Liver (tissue), 9 donors: Measurements from ENCODE around the gene TRMT1. TPM values are rescaled to one million over a fixed set of nuclear protein-coding genes. Genes with fewer than 3 reads are reported as not detected.

Experiments used
- DNase-seq: peaks from one replicate; pipeline ENCODE4 v3.0.0-alpha.2; 2017; ENCODE audit warnings: low spot score
- H3K27ac ChIP-seq, 2 donors: one replicate each; pipeline ENCODE4 v1.7.0; 2013; ENCODE audit warnings: inconsistent platforms in 2 of 2, low read length in 2 of 2, control low read depth in 1 of 2, low read depth in 1 of 2, mild to moderate bottlenecking in 1 of 2
- H3K27me3 ChIP-seq, 4 donors: one replicate each; pipeline versions ENCODE4 v1.6.1 to v1.7.0; 2013; ENCODE audit warnings: low read length in 3 of 4, inconsistent platforms in 1 of 4, mild to moderate bottlenecking in 1 of 4, moderate library complexity in 1 of 4; ENCODE audit not compliant: control insufficient read depth in 4 of 4, insufficient read depth in 4 of 4
- H3K36me3 ChIP-seq, 4 donors: one replicate each; pipeline versions ENCODE4 v1.6.1 to v1.7.0; 2013; ENCODE audit warnings: low read length in 3 of 4, mild to moderate bottlenecking in 3 of 4, low read depth in 1 of 4, moderate library complexity in 1 of 4; ENCODE audit not compliant: control insufficient read depth in 4 of 4, insufficient read depth in 3 of 4
- H3K4me1 ChIP-seq, 4 donors: one replicate each; pipeline versions ENCODE4 v1.6.1 to v1.7.0; 2013; ENCODE audit warnings: low read length in 3 of 4, mild to moderate bottlenecking in 3 of 4, moderate library complexity in 1 of 4; ENCODE audit not compliant: control insufficient read depth in 4 of 4, insufficient read depth in 4 of 4
- H3K4me3 ChIP-seq, 3 donors: one replicate each; pipeline versions ENCODE4 v1.6.1 to v1.7.0; 2013; ENCODE audit warnings: low read length in 3 of 3, control low read depth in 1 of 3, low read depth in 1 of 3, mild to moderate bottlenecking in 1 of 3
- H3K9ac ChIP-seq, 2 donors: one replicate each; pipeline ENCODE4 v1.7.0; 2013; ENCODE audit warnings: low read length in 2 of 2, mild to moderate bottlenecking in 2 of 2, moderate library complexity in 2 of 2, control low read depth in 1 of 2, low read depth in 1 of 2
- H3K9me3 ChIP-seq, 4 donors: one replicate each; pipeline versions ENCODE4 v1.6.1 to v1.7.0; 2013; ENCODE audit warnings: low read length in 3 of 4; ENCODE audit not compliant: control insufficient read depth in 4 of 4
- CTCF ChIP-seq: fragments of 150-350 bp; IDR thresholded peaks from 2 replicates; pipeline ENCODE4 v1.5.1; 2017; ENCODE audit warnings: improper control_type of control experiment, low read depth, low read length; ENCODE audit not compliant: missing input control
- EGR1 ChIP-seq, 2 donors: IDR thresholded peaks; 2 replicates each; pipeline ENCODE4 v1.6.1; 2016 to 2018; ENCODE audit warnings: antibody characterized with exemption in 2 of 2, low read depth in 2 of 2
- FOXA1 ChIP-seq: IDR thresholded peaks from 2 replicates; pipeline ENCODE4 v1.6.1; 2016; ENCODE audit warnings: antibody characterized with exemption
- FOXA2 ChIP-seq: IDR thresholded peaks from 2 replicates; pipeline ENCODE4 v1.6.1; 2016; ENCODE audit warnings: antibody characterized with exemption
- GABPA ChIP-seq, 2 donors: IDR thresholded peaks in 1 of 2; conservative IDR thresholded peaks in 1 of 2; 2 replicates each; pipeline ENCODE4 v1.6.1; 2016; ENCODE audit warnings: antibody characterized with exemption in 2 of 2, mild to moderate bottlenecking in 1 of 2, moderate library complexity in 1 of 2
- HNF4A ChIP-seq, 2 donors: conservative IDR thresholded peaks; 2 replicates each; pipeline ENCODE4 v1.6.1; 2016; ENCODE audit warnings: antibody characterized with exemption in 2 of 2, mild to moderate bottlenecking in 2 of 2
- HNF4G ChIP-seq: IDR thresholded peaks from 2 replicates; pipeline ENCODE4 v1.6.1; 2016; ENCODE audit warnings: antibody characterized with exemption
- JUND ChIP-seq, 2 donors: IDR thresholded peaks; 2 replicates each; pipeline ENCODE4 v1.6.1; 2016; ENCODE audit warnings: antibody characterized with exemption in 2 of 2
- MAX ChIP-seq: IDR thresholded peaks from 2 replicates; pipeline ENCODE4 v1.6.1; 2016; ENCODE audit warnings: antibody characterized with exemption
- NR2F2 ChIP-seq: IDR thresholded peaks from 2 replicates; pipeline ENCODE4 v1.6.1; 2016; ENCODE audit warnings: antibody characterized with exemption
- RAD21 ChIP-seq, 2 donors: IDR thresholded peaks; 2 replicates each; pipeline ENCODE4 v1.6.1; 2016; ENCODE audit warnings: antibody characterized with exemption in 2 of 2, mild to moderate bottlenecking in 2 of 2
- REST ChIP-seq: IDR thresholded peaks from 2 replicates; pipeline ENCODE4 v1.6.1; 2016; ENCODE audit warnings: antibody characterized with exemption, mild to moderate bottlenecking
- RXRA ChIP-seq, 2 donors: IDR thresholded peaks; 2 replicates each; pipeline ENCODE4 v1.6.1; 2017 to 2018; ENCODE audit warnings: antibody characterized with exemption in 2 of 2, mild to moderate bottlenecking in 1 of 2
- SP1 ChIP-seq: IDR thresholded peaks from 2 replicates; pipeline ENCODE4 v1.6.1; 2018; ENCODE audit warnings: antibody characterized with exemption, mild to moderate bottlenecking
- YY1 ChIP-seq: IDR thresholded peaks from 2 replicates; pipeline ENCODE4 v1.6.1; 2016; ENCODE audit warnings: antibody characterized with exemption, mild to moderate bottlenecking
- ZBTB33 ChIP-seq: IDR thresholded peaks from 2 replicates; pipeline ENCODE4 v1.6.1; 2016; ENCODE audit warnings: antibody characterized with exemption
- WGBS: extraction: QIAGEN DNeasy Blood & Tissue Kit; methylation state at CpG from one replicate; pipeline ENCODE4 v1.1.7; 2013; 5-methylcytosine and 5-hydroxymethylcytosine counted together
- polyA plus RNA-seq, 2 donors: library from polyadenylated mRNA; stranded (reverse) in 1 of 2; unstranded in 1 of 2; fragments of 200-250 nt in 1 of 2; fragments of >200 nt in 1 of 2; fragmentation: Nextera tagmentation in 1 of 2; extraction: Ambion mirVana in 1 of 2; gene quantifications; one replicate each; pipeline versions ENCODE4 v1.2.1 to v1.2.3, GENCODE V29; 2013 to 2015
- total RNA-seq, 2 donors: library from RNA; depleted of rRNA; stranded (reverse); fragments of >200 nt; gene quantifications; one replicate each; pipeline ENCODE4 v1.2.3, GENCODE V29; 2014
- donor health status: healthy.
- donor health status: healthy.
- donor health status: healthy.
- donor health status: healthy.
- donor health status: healthy.

The TRMT1 gene
- total and polyA plus RNA-seq, 4 donors = 8.3 to 15.6 (median 11.7) TPM

GRCh38 chr19:13163609-13164342 lies 47.2 kb upstream of the TRMT1 start:
- H3K4me3 ChIP-seq = peak overlapping the region in 1 of 3 donors; percentile 51

More at GRCh38 chr19:13163609-13164342, 47.2 kb upstream of the TRMT1 start:
- Histone ChIP-seq H3K9ac (peak overlapping the region; percentile 1 to 82), H3K27me3 (no peaks in the 10 kb centered on the region), H3K27ac (peak overlapping the region; percentile 87 to 94), H3K36me3 (no peaks in the 10 kb centered on the region), H3K4me1 (peaks cover 9 to 50% (median 22%) of the 10 kb centered on the region in 4 donors), H3K9me3 (no peaks in the 10 kb centered on the region)
- 52% methylated on average over 20 of the region's 20 CpGs for WGBS
- DNase-seq = no peak
- no peak for TF ChIP-seq SP1
- no peak for TF ChIP-seq GABPA (IDR thresholded peaks at IDR 0.05 in 1 of 2, conservative IDR thresholded peaks at IDR 0.05 in 1 of 2)
- TF ChIP-seq RAD21 (IDR thresholded peaks at IDR 0.05) = no peak
- no peak for TF ChIP-seq HNF4G
- TF ChIP-seq EGR1 (IDR thresholded peaks at IDR 0.05; ENCODE audit: low read depth in 2 of 2) = no peak
- TF ChIP-seq REST = no peak
- TF ChIP-seq HNF4A (conservative IDR thresholded peaks at IDR 0.05) = no peak
- TF ChIP-seq FOXA2 = no peak
- TF ChIP-seq MAX = no peak
- no peak for TF ChIP-seq FOXA1
- no peak for TF ChIP-seq ZBTB33
- no peak for TF ChIP-seq YY1
- no peak for TF ChIP-seq NR2F2
- TF ChIP-seq CTCF = no peak
- TF ChIP-seq RXRA (IDR thresholded peaks at IDR 0.05) = no peak
- no peak for TF ChIP-seq JUND (IDR thresholded peaks at IDR 0.05)
